Astrocyte (in vitro differentiated cells and primary cell): ENCODE measurements around the gene C16orf95. TPM values are rescaled to one million over a fixed set of nuclear protein-coding genes. Genes with fewer than 3 reads are reported as not detected.
A peak's percentile ranks its signal among the peaks of the same experiment; 100 is the strongest.

Source experiments
- DNase-seq: peaks from one replicate; pipeline ENCODE4 v3.0.0-alpha.2; 2010; ENCODE audit warnings: low read depth
- FAIRE-seq: peaks from 2 replicates; lab custom pipeline; 2011; peaks lifted over from hg19 to GRCh38; lab: Jason Lieb, UNC
- H2AFZ ChIP-seq: 2 replicates; pipeline ENCODE4 v1.6.0; 2012; ENCODE audit warnings: low read depth, low read length, inconsistent platforms
- H3K27ac ChIP-seq: 2 replicates; pipeline ENCODE4 v1.5.1; 2011; ENCODE audit warnings: low read depth, low read length, inconsistent platforms
- H3K27me3 ChIP-seq: 2 replicates; pipeline ENCODE4 v1.6.0; 2011; ENCODE audit warnings: low read length, inconsistent platforms; ENCODE audit not compliant: insufficient read depth
- H3K36me3 ChIP-seq: 2 replicates; pipeline ENCODE4 v1.5.1; 2011; ENCODE audit warnings: low read length, inconsistent platforms; ENCODE audit not compliant: insufficient read depth
- H3K4me1 ChIP-seq: 2 replicates; pipeline ENCODE4 v1.5.1; 2011; ENCODE audit warnings: low read length, inconsistent platforms; ENCODE audit not compliant: insufficient read depth
- H3K4me2 ChIP-seq: 2 replicates; pipeline ENCODE4 v1.6.0; 2012; ENCODE audit warnings: low read length, inconsistent platforms
- H3K4me3 ChIP-seq: 2 replicates; pipeline ENCODE4 v1.5.1; 2011; ENCODE audit warnings: low read depth, mild to moderate bottlenecking, low read length, inconsistent platforms; ENCODE audit not compliant: insufficient read depth
- H3K79me2 ChIP-seq: 2 replicates; pipeline ENCODE4 v1.6.0; 2012; ENCODE audit warnings: mild to moderate bottlenecking, low read length, inconsistent platforms; ENCODE audit not compliant: insufficient read depth
- H3K9ac ChIP-seq: 2 replicates; pipeline ENCODE4 v1.6.0; 2012; ENCODE audit warnings: mild to moderate bottlenecking, low read length, inconsistent platforms
- H3K9me3 ChIP-seq: 2 replicates; pipeline ENCODE4 v1.5.1; 2012; ENCODE audit warnings: low read depth, mild to moderate bottlenecking, low read length, inconsistent platforms; ENCODE audit not compliant: insufficient read depth
- H4K20me1 ChIP-seq: 2 replicates; pipeline ENCODE4 v1.6.0; 2012; ENCODE audit warnings: low read length, inconsistent platforms; ENCODE audit not compliant: insufficient read depth
- H3K27ac Mint-ChIP-seq: one replicate; pipeline ENCODE4 v1.8.0; 2021; ENCODE audit warnings: mild to moderate bottlenecking, mixed read lengths; ENCODE audit not compliant: unreplicated experiment
- H3K27me3 Mint-ChIP-seq: one replicate; pipeline ENCODE4 v1.8.0; 2021; ENCODE audit warnings: low read depth, mixed read lengths; ENCODE audit not compliant: unreplicated experiment
- H3K36me3 Mint-ChIP-seq: one replicate; pipeline ENCODE4 v1.8.0; 2021; ENCODE audit warnings: low read depth, mixed read lengths; ENCODE audit not compliant: unreplicated experiment
- H3K4me1 Mint-ChIP-seq: one replicate; pipeline ENCODE4 v1.8.0; 2021; ENCODE audit warnings: low read depth, mixed read lengths; ENCODE audit not compliant: unreplicated experiment
- H3K4me3 Mint-ChIP-seq: one replicate; pipeline ENCODE4 v1.8.0; 2021; ENCODE audit warnings: mild to moderate bottlenecking, moderate library complexity, mixed read lengths; ENCODE audit not compliant: unreplicated experiment
- H3K9me3 Mint-ChIP-seq: one replicate; pipeline ENCODE4 v1.8.0; 2021; ENCODE audit warnings: mild to moderate bottlenecking, mixed read lengths; ENCODE audit not compliant: unreplicated experiment
- CTCF ChIP-seq: IDR thresholded peaks from 2 replicates; pipeline ENCODE4 v1.5.1; 2011; ENCODE audit warnings: low read depth, mild to moderate bottlenecking, inconsistent platforms, low read length, moderate library complexity; ENCODE audit not compliant: insufficient read depth
- EZH2 ChIP-seq: IDR thresholded peaks from 2 replicates; pipeline ENCODE4 v1.6.1; 2012; ENCODE audit warnings: mild to moderate bottlenecking, low read length, inconsistent platforms; ENCODE audit not compliant: insufficient read depth
- total RNA-seq: library from RNA; stranded (reverse); gene quantifications from 2 replicates; pipeline ENCODE4 v1.2.1, GENCODE V29; 2021

Gene C16orf95
- total RNA-seq, 1 donor from 2014 or later: 3.3 TPM

- H3K4me1 ChIP-seq: no peaks in the 10 kb centered on the region
- no peak overlapping the region for H3K27ac ChIP-seq
- FAIRE-seq (no peak), DNase-seq (no peak)
- Mint-ChIP-seq H3K27me3 (peaks cover 29% of the 10 kb centered on the region), H3K27ac (no peak overlapping the region), H3K4me1 (peaks cover 2% of the 10 kb centered on the region), H3K36me3 (peaks cover 1% of the 10 kb centered on the region), H3K9me3 (peaks cover 2% of the 10 kb centered on the region), H3K4me3 (no peak overlapping the region)
- H4K20me1 ChIP-seq: no peaks in the 10 kb centered on the region
- TF ChIP-seq EZH2 (no peak), CTCF (no peak)
- no peaks in the 10 kb centered on the region for H3K36me3 ChIP-seq
- no peak overlapping the region for H3K4me3 ChIP-seq
- no peak overlapping the region for H3K9ac ChIP-seq
- no peak overlapping the region for H3K4me2 ChIP-seq
- H3K9me3 ChIP-seq: no peaks in the 10 kb centered on the region
- no peak overlapping the region for H2AFZ ChIP-seq
- no peaks in the 10 kb centered on the region for H3K79me2 ChIP-seq
- peaks cover 3% of the 10 kb centered on the region for H3K27me3 ChIP-seq
Observed at GRCh38 chr16:87254734-87255133, 62.5 kb downstream of the C16orf95 start.

GRCh38 chr16:87254296-87254695, 62.9 kb downstream of the C16orf95 start:
- Histone ChIP-seq H3K9ac (no peak overlapping the region), H2AFZ (no peak overlapping the region), H4K20me1 (no peaks in the 10 kb centered on the region), H3K4me1 (no peaks in the 10 kb centered on the region), H3K27ac (no peak overlapping the region), H3K27me3 (peaks cover 3% of the 10 kb centered on the region), H3K4me2 (no peak overlapping the region), H3K36me3 (no peaks in the 10 kb centered on the region), H3K79me2 (no peaks in the 10 kb centered on the region), H3K9me3 (no peaks in the 10 kb centered on the region), H3K4me3 (no peak overlapping the region)
- Mint-ChIP-seq H3K27ac (no peak overlapping the region), H3K4me1 (peaks cover 2% of the 10 kb centered on the region), H3K9me3 (peaks cover 2% of the 10 kb centered on the region), H3K36me3 (peaks cover 1% of the 10 kb centered on the region), H3K4me3 (no peak overlapping the region), H3K27me3 (peaks cover 30% of the 10 kb centered on the region)
- no peak for FAIRE-seq
- TF ChIP-seq CTCF (no peak), EZH2 (no peak)
- no peak for DNase-seq

GRCh38 chr16:87253536-87253935, 63.7 kb downstream of the C16orf95 start:
- Histone ChIP-seq H3K79me2 (no peaks in the 10 kb centered on the region), H3K36me3 (no peaks in the 10 kb centered on the region), H3K4me3 (no peak overlapping the region), H3K4me1 (no peaks in the 10 kb centered on the region), H3K27me3 (peaks cover 3% of the 10 kb centered on the region), H2AFZ (peak overlapping the region; percentile 42), H3K4me2 (no peak overlapping the region), H3K9me3 (no peaks in the 10 kb centered on the region), H4K20me1 (no peaks in the 10 kb centered on the region), H3K27ac (no peak overlapping the region), H3K9ac (no peak overlapping the region)
- peaks cover 2% of the 10 kb centered on the region for H3K9me3 Mint-ChIP-seq
- H3K36me3 Mint-ChIP-seq: peaks cover 1% of the 10 kb centered on the region
- TF ChIP-seq CTCF (no peak), EZH2 (no peak)
- no peak for DNase-seq
- H3K27me3 Mint-ChIP-seq: peaks cover 30% of the 10 kb centered on the region
- no peak overlapping the region for H3K27ac Mint-ChIP-seq
- no peak overlapping the region for H3K4me3 Mint-ChIP-seq
- H3K4me1 Mint-ChIP-seq: peaks cover 2% of the 10 kb centered on the region
- no peak for FAIRE-seq
